ENCODE results near the gene SORCS2. TPM values are rescaled to one million over a fixed set of nuclear protein-coding genes. Genes with fewer than 3 reads are reported as not detected.

The SORCS2 gene
- total and polyA plus RNA-seq, 9 donors: 7.4 to 24.9 (median 13.0) TPM

DNA sequence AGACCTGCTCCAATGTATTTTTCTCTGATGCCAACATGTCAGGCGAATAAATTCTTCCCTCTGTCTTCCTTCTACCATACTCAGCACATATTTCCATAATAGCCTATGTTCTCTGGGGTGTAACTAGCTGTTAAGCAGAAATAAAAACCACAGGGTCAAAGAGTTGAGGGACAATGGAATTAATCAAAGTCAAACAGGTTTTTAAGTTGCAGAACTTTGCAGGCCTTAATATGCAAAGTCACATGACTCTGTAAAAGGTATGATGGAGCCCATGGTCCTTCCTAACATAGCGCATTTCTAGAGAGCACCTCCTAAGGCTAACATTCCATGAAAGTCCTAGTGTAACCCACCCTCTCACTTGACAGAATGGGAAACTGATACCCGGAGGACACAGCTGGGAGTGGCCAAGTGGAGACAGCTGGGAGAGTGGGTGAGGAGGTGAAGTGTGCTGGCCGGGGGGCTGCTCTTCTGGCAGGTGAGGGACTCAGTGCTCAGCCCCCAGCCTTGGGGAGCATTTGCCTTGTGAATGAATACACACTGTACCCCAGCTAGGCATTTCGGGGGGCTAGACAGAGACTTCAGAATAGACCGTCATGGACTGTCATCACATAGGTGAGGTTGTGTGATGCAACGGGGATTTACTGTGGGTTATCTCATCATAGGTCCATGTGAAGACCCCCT is 8.4 kb upstream of the SORCS2 start:
- 60% methylated on average over 1 of the region's 7 CpGs for WGBS (ENCODE audit: insufficient coverage)
- Histone ChIP-seq H3K27me3 (ENCODE audit: control insufficient read depth, insufficient read depth, low read length) (peaks cover 14% of the 10 kb centered on the region), H3K4me3 (ENCODE audit: low read length) (no peak overlapping the region), H3K4me1 (ENCODE audit: control insufficient read depth, insufficient read depth, low read length) (no peaks in the 10 kb centered on the region), H3K36me3 (ENCODE audit: control insufficient read depth, insufficient read depth, low read length) (no peaks in the 10 kb centered on the region), H3K27ac (ENCODE audit: low read length) (no peak overlapping the region), H3K9me3 (replicated peaks; ENCODE audit: control insufficient read depth, low read depth, low read length) (peaks cover 10% of the 10 kb centered on the region)
- no peak for DNase-seq

DNA sequence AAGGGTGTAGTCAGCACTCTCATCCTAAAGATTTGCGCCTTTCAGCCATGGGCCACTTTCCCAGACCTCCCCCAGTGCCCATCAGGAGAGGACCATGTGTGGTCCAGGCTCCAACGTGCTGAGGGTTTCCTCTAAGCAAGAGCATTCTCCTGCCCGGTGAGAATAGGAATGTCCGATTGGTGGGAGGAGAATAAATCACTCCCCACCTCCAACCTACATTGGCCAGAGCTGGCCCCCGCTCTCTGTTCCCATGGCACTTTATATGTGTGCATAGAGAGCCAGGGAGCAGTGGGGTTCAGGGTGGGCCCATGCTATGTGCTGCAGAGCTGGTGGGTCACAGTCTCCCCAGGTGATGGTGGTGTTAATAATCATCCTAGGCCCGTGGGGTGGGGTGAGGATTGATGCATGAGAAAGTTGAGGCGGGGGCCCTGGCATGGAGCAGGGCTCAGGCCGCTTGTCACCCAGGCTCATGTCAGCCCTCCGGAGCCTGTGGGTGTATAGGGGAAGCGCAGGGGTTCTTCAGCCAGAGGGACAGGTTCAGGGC is 6.8 kb upstream of the SORCS2 start:
- Histone ChIP-seq H3K9me3 (replicated peaks; ENCODE audit: control insufficient read depth, low read depth, low read length) (no peaks in the 10 kb centered on the region), H3K27me3 (ENCODE audit: control insufficient read depth, insufficient read depth, low read length) (peaks cover 28% of the 10 kb centered on the region), H3K4me3 (ENCODE audit: low read length) (no peak overlapping the region), H3K36me3 (ENCODE audit: control insufficient read depth, insufficient read depth, low read length) (no peaks in the 10 kb centered on the region), H3K4me1 (ENCODE audit: control insufficient read depth, insufficient read depth, low read length) (no peaks in the 10 kb centered on the region), H3K27ac (ENCODE audit: low read length) (no peak overlapping the region)
- DNase-seq: no peak
- WGBS (ENCODE audit: insufficient coverage): 94% methylated on average over 3 of the region's 10 CpGs

DNA sequence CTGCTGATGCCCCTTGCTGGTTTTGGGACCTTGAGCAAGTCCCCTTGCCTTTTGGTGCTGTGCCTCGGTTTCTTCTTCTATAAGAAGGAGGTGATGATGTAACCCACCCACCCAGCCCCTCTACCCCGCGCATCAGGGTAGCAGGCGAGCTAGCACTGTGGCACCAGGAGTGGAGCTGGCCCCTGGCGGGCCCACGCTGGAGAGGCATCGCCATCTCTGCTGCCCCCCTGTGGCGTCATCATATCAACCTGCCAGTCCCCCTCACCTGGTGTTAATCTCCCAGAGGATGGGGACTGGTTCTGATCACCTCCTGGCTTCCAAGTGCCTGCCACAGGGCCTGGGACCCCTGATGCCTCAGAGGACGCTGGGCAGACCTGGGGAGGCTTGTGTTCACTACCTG is 6.3 kb upstream of the SORCS2 start:
- Histone ChIP-seq H3K27me3 (ENCODE audit: control insufficient read depth, insufficient read depth, low read length) (peaks cover 28% of the 10 kb centered on the region), H3K4me1 (ENCODE audit: control insufficient read depth, insufficient read depth, low read length) (peaks cover 2% of the 10 kb centered on the region), H3K9me3 (replicated peaks; ENCODE audit: control insufficient read depth, low read depth, low read length) (no peaks in the 10 kb centered on the region), H3K4me3 (ENCODE audit: low read length) (no peak overlapping the region), H3K36me3 (ENCODE audit: control insufficient read depth, insufficient read depth, low read length) (no peaks in the 10 kb centered on the region), H3K27ac (ENCODE audit: low read length) (no peak overlapping the region)
- no peak for DNase-seq
- 47% methylated on average over 5 of the region's 9 CpGs for WGBS (ENCODE audit: insufficient coverage)

DNA sequence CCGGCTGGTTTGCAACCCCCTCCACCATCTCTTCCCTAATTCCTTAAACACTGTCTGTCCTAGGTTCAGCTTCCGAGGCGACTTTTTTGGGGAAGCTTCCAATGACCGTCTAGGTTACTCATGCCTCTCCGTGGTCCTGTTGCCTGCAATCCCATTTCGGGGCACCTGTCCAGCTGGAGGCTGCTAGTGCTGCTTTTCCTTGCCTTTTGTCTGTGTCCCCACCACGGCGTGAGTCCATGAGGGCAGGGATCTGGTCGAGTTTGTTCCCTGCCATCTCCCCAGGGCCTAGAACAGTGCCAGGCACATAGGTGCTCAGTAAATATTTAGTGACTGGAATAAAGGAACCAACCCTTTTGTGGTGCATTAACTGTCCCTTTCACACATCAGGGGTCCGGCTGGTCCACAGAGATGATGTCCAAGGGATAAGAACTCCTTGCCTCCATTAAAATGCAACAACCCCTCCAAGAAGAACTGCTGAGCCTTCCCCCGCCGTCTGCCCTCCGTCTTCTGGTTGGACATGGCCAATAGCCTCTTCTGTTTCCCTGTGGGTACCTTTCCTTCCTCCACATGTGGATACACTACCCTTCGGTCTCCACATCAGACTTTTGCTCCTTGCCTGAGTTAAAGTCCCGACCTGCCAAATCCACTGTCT is 5.7 kb upstream of the SORCS2 start:
- H3K27ac ChIP-seq (ENCODE audit: low read length): no peak overlapping the region
- 61% methylated on average over 12 of the region's 15 CpGs for WGBS (ENCODE audit: insufficient coverage)
- H3K36me3 ChIP-seq (ENCODE audit: control insufficient read depth, insufficient read depth, low read length): no peaks in the 10 kb centered on the region
- H3K9me3 ChIP-seq (replicated peaks; ENCODE audit: control insufficient read depth, low read depth, low read length): no peaks in the 10 kb centered on the region
- H3K27me3 ChIP-seq (ENCODE audit: control insufficient read depth, insufficient read depth, low read length): peaks cover 30% of the 10 kb centered on the region
- no peak for DNase-seq
- no peak overlapping the region for H3K4me3 ChIP-seq (ENCODE audit: low read length)
- H3K4me1 ChIP-seq (ENCODE audit: control insufficient read depth, insufficient read depth, low read length): peaks cover 8% of the 10 kb centered on the region

DNA sequence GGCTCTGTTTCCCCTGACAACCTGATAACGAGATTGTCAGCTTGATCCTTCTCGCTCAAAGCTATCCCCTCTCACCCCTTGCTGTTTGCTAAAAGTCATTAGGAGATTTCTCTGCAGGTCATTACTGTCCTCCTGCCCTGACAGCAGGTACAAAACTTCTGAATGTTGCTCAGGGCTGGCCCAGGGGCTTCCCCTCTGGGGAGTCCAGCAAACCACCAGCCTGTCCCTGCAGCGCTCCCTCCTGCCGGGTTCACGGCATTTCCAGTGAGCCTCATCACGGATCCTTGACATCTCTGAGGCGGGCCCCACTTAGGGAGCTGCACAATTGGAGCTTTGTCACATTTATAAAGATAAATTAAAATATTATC is 5.2 kb upstream of the SORCS2 start:
- H3K36me3 ChIP-seq (ENCODE audit: control insufficient read depth, insufficient read depth, low read length): no peaks in the 10 kb centered on the region
- peaks cover 13% of the 10 kb centered on the region for H3K4me1 ChIP-seq (ENCODE audit: control insufficient read depth, insufficient read depth, low read length)
- no peak for DNase-seq
- peaks cover 33% of the 10 kb centered on the region for H3K27me3 ChIP-seq (ENCODE audit: control insufficient read depth, insufficient read depth, low read length)
- H3K27ac ChIP-seq (ENCODE audit: low read length): no peak overlapping the region
- no peaks in the 10 kb centered on the region for H3K9me3 ChIP-seq (replicated peaks; ENCODE audit: control insufficient read depth, low read depth, low read length)
- no peak overlapping the region for H3K4me3 ChIP-seq (ENCODE audit: low read length)
- 29% methylated on average over 1 of the region's 7 CpGs for WGBS (ENCODE audit: insufficient coverage)

DNA sequence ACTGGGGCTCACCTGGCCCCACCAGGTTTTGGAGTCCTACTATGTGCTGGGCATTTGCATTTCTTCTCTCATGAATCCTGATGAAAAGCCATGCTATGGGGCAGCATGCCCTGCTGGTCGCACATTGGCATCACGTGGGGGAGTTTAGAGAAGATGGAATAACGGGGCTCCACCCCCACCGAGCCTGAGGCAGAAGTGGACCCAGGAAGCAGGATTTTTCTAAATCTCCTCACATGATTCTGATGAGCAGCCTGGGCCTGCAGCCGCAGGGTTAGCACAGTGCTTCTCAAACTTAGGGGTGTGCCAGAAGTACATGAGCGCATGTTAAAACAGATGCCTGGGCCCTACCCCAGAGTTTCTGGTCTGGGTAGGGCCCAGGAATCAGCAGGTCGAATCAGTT is 4.6 kb upstream of the SORCS2 start:
- no peak for DNase-seq
- H3K4me3 ChIP-seq (ENCODE audit: low read length): no peak overlapping the region
- WGBS (ENCODE audit: insufficient coverage): 71% methylated on average over 6 of the region's 7 CpGs
- H3K36me3 ChIP-seq (ENCODE audit: control insufficient read depth, insufficient read depth, low read length): no peaks in the 10 kb centered on the region
- no peaks in the 10 kb centered on the region for H3K9me3 ChIP-seq (replicated peaks; ENCODE audit: control insufficient read depth, low read depth, low read length)
- H3K27me3 ChIP-seq (ENCODE audit: control insufficient read depth, insufficient read depth, low read length): peaks cover 34% of the 10 kb centered on the region
- peaks cover 14% of the 10 kb centered on the region for H3K4me1 ChIP-seq (ENCODE audit: control insufficient read depth, insufficient read depth, low read length)
- no peak overlapping the region for H3K27ac ChIP-seq (ENCODE audit: low read length)

DNA sequence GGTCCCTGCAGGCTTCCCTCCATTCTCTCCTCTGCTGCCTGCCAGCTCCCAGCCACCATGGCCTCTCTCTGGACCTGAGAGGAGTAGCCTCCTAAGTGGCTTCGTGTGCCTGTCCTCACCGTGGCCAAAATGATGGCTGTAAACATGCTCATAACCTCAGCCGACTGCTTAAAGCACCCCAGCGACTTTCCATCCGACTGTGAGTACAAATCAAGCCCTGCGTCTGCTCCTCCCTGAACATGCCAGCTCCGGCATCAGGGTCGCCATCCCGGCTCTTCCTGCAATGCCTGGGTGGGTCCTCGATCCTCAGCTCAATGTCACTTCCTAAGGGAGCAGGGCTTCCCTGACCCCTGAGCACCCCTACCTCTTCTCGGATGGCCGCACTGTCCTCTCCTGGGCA is 3.3 kb upstream of the SORCS2 start:
- H3K27me3 ChIP-seq (ENCODE audit: control insufficient read depth, insufficient read depth, low read length): peaks cover 46% of the 10 kb centered on the region
- no peak overlapping the region for H3K27ac ChIP-seq (ENCODE audit: low read length)
- no peaks in the 10 kb centered on the region for H3K9me3 ChIP-seq (replicated peaks; ENCODE audit: control insufficient read depth, low read depth, low read length)
- WGBS (ENCODE audit: insufficient coverage): 64% methylated on average over 11 of the region's 12 CpGs
- no peaks in the 10 kb centered on the region for H3K36me3 ChIP-seq (ENCODE audit: control insufficient read depth, insufficient read depth, low read length)
- H3K4me3 ChIP-seq (ENCODE audit: low read length): no peak overlapping the region
- H3K4me1 ChIP-seq (ENCODE audit: control insufficient read depth, insufficient read depth, low read length): peaks cover 26% of the 10 kb centered on the region
- DNase-seq: no peak

DNA sequence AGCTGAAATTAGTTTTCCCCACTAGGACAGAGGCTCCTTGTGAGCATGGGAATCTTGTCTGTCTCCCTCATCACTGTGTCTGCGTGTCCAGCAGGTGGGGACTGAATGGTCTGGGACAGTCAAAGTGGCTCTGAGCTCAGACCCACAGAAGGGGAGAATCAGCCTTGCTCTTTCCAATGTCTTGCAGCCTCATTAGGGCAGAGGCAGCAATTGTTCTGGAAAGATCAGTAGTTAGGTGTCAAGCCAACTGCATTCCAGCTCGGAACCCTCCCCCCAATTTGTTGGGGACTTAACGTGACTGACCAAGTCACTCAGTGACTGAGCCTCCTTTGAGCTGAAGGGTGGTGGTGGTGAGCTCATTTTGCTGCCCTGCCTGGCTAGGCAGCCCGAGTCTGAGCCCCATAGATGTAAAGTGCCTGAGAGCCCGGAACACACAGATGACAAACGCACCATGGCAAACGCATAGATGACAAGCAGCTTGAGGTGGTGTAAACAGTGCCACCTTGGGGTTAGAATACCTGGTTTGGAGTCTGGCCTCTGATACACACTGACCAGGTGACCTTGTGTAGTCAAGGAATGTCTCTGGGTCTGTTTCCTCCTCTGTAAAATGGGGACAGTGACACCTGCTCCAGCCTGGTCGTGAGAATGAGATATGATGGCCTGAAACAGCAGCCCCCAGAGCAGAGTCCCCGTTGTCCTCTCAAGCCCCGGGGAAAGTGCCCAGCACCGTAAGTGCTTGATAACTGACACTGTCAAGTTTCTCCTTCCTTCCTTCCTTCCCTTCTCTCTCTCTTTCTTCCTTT is 2.7 kb upstream of the SORCS2 start:
- no peak for DNase-seq
- Histone ChIP-seq H3K9me3 (replicated peaks; ENCODE audit: control insufficient read depth, low read depth, low read length) (no peaks in the 10 kb centered on the region), H3K36me3 (ENCODE audit: control insufficient read depth, insufficient read depth, low read length) (no peaks in the 10 kb centered on the region), H3K27me3 (ENCODE audit: control insufficient read depth, insufficient read depth, low read length) (peaks cover 52% of the 10 kb centered on the region), H3K27ac (ENCODE audit: low read length) (no peak overlapping the region), H3K4me3 (ENCODE audit: low read length) (no peak overlapping the region), H3K4me1 (ENCODE audit: control insufficient read depth, insufficient read depth, low read length) (peaks cover 32% of the 10 kb centered on the region)
- WGBS (ENCODE audit: insufficient coverage): 62% methylated on average over 9 of the region's 11 CpGs

DNA sequence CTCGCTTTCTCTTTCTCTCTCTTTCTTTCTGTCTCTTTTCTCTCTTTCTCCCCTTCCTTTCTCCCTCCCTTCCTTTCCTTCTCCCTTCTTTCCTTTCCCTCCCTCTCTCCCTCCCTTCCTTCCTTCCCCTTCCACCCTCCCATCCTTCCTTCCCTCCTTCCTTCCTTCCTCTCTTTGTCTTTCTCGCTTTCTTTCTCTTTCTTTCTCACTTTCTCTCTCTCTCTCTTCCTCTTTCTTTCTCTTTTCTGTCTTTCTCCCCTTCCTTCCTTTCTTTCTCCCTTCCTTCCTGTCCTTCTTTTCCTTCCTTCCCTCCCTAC is 2.1 kb upstream of the SORCS2 start:
- Histone ChIP-seq H3K4me3 (ENCODE audit: low read length) (no peak overlapping the region), H3K9me3 (replicated peaks; ENCODE audit: control insufficient read depth, low read depth, low read length) (no peaks in the 10 kb centered on the region), H3K27ac (ENCODE audit: low read length) (no peak overlapping the region), H3K36me3 (ENCODE audit: control insufficient read depth, insufficient read depth, low read length) (no peaks in the 10 kb centered on the region), H3K27me3 (ENCODE audit: control insufficient read depth, insufficient read depth, low read length) (peaks cover 58% of the 10 kb centered on the region), H3K4me1 (ENCODE audit: control insufficient read depth, insufficient read depth, low read length) (peaks cover 37% of the 10 kb centered on the region)
- no peak for DNase-seq
- 89% methylated on average over 2 of the region's 2 CpGs for WGBS (ENCODE audit: insufficient coverage)
